Daoy (cell line): ENCODE data around the gene S100A12. TPM values are rescaled to one million over a fixed set of nuclear protein-coding genes. Genes with fewer than 3 reads are reported as not detected.

Source experiments
- DNase-seq: peaks from one replicate; pipeline ENCODE4 v3.0.0-alpha.2; 2015; ENCODE audit warnings: low read depth
- total RNA-seq: library from RNA; depleted of rRNA; stranded (reverse); fragments of >200 nt; shearing (Covaris generic); gene quantifications from 2 replicates; pipeline ENCODE4 v1.2.3, GENCODE V29; 2014

S100A12 gene
- total RNA-seq, 1 experiment from 2014 or later = not detected

DNA sequence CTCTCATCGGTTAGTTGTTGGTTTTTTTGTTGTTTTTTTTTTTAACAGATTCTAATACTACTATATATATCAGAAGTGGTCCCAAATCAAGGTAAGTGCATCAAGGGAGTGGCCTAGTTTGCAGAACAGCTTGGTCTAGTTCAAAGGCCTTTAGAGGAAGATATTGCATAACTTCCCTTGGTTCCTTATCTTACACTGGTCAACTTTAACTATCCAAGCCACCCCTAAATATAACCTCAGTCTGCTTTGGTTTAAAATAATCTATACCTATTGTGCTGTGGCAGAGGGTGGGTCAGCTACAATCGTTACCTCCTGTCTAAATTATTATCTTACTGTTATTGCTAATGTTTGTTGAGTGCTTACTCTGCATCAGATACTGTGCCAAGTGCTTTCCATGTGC, 6.9 kb downstream of the S100A12 start:
- DNase-seq = no peak

DNA sequence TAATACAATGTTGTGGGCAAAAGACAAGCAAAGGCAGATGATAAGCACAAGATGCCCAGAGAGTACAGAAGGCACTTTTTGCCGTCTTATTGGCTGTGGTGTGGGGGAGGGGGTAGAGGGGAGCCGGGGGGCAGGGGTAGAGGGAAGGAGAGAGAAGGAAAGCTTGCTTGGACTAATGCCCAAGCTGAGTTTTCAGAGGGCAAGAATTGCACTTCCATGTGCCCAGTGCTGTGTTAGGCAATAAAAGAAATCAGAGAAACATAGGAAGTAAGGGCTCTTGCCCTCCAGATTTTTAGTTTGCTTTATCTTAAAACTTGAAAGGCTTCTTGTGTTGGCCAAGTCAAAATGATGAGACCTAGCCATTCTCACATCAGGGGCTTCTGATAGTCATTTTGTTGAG, 8.3 kb downstream of the S100A12 start:
- DNase-seq = no peak

DNA sequence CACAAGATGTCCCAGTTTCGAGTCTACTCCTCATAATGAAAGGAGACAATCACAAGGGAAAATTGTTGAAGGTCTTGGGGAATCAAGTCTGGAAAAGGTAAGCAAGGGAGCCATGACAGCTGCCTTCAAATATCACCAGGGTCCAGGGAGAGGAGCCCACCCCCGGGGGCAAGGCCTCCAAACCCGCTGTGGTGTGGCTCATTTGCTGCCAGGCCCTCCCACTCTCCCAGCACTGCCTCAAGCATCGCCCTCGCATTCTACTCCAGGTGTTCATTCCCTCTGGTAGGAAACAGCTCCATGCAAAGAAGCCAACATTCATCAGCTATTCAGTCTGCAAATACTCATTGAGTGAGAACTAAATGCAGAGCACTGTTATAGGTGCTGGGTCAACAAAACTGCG, 9.2 kb downstream of the S100A12 start:
- no peak for DNase-seq

DNA sequence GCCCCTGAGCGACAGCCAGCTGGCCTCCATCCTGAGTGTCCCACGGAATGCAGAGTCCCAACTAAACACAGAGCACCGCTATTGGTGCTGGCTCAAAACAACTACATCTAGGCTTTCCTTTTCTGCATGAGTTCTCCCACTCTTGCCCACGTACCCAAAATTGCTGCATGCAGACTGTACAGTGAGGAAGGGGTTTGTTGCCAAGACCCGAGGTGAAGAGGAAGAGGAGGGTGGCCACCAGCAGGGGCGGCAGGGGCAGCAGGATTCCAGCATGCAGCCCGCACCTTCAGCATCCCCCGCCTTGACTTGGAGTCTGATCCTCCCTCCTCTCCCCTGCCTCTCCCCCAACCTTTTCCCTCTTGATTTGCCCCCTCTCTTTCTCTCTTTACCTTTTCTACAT, 9.7 kb downstream of the S100A12 start:
- DNase-seq = no peak

DNA sequence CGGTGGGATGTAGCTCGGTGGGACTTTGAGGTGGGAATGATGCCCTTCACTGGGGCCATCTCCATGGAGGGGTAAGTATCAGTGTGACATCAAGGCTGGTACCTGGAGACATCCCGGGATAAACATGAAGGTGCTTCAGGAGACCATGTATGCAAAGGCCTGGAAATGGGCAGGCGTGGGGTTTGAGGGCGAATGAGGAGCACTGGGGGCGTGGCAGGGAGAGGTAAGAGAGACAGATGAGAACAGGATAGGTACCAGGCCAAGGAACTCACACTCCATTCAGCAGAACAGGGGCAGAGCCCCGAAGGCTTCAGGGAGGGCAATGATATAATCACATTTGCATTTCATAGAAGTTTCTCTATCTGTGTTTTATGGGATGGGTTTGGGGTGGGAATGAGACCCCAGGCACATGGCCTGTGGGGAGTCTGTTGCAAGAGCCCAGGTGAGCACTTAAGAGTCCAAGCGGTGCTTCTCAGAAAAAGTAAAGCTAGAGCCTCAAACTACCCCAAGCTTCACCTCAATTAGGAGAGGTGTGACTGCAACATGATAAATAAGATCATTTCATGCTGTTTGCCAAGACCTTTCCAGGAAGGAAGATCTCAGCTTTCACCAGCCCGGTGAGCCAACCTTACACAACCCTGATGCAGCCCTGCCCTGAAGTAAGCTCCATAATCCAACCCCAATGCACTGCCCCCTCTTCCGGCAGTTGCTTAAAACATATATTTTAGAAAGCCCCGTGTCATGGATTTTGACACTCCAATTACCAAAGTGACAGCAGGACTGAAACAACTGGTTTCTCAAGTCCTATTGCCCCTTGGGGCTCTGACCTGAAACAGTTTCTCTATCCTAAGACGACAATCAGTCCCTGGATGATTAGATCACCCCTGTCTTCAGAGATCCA, 10.4 kb downstream of the S100A12 start:
- no peak for DNase-seq

DNA sequence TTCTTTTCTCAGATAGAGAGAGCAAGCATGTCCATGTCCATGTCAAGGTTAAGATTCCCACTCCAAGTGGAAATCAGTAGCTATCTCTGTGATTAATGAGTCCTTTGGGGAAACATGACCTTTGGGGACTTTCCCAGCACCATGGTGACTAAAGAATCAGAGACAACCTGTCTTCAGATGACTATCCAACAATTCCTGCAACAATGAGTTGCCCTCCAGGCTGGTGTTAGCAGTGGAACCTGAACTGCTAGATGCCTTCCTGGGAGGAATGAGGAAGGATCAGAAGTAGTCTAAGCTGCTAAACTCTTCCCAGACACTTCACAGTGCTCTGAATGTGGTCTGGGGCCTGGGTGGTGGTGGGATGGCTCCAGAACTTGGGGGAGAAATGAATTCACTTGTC, 11.3 kb downstream of the S100A12 start:
- DNase-seq = no peak

DNA sequence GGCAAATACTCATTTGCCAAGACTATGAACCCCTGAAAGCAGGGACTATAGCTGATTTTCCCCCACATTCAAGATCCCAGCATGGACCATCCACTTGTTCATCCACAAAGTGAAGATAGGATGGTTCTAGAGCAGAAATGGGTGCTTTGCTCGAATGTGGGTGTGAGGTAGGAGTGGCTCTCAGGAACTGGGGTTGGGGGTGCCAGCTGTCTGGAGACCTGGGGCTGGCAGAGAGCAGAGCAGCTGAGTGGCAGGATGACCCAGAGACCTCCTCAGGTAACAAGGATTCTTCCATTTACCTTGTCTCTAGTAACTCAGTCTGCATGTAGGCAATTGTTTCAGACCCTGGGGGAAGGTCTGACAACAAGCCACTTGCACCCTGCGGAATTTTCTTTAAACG, 11.8 kb downstream of the S100A12 start:
- no peak for DNase-seq

DNA sequence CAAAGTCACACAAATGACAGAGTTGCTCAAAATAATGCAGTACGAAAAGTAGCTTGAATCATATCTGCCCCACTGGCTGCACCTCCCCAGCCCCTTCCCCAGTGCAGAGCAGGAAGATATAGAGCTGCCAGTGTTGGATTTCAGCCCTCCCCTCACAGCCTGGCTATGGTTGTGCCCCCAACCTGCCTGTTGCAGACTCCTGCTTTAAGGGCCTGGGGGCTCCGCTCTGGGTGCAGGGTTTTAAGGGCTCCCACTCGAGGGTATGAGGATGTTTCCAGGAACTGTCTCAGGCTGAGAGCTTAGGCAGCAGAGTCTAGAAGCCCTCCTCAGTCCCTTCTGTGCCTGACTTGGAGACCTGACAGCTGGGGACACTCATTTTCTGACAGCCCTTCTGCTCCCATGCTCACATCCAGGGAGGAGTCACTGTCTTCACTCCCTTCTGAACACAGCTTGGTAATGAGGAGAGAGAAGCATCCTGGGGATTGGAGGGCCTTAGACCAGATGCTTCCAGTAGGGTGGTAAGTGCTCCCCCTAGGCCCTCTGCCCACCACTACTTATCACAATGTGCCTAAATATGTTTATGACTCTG, 13.1 kb downstream of the S100A12 start:
- no peak for DNase-seq

DNA sequence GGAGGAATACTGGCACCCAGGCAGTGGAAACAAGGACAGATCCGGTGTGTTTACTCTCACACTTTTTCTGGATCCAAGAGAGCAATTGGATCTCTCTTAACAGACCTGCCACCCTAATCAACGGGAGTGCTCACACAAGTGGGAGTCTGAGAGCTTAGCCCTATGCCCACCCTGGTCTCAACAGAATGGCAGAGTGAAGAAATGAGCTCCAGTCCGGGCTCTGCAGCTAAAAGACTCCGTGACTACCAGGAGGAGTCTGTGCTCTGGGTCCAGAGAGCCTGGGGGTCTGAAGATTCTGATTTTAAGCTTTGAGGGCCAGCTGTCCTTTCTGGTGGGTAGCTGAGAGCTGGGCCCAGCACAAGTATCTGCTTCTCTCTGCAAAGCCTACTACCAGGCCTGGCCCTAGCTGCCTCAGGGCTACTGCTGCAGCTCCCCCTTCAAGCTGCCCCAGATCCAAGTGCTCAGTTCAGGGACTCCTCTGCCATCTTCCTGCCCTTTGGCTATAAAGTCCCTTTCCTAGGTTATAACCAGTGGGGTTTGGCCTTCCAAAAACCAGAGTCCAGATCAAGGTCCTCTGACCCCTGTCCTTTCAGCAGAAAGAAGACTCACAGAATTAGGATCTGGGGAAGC, 13.8 kb downstream of the S100A12 start:
- no peak for DNase-seq

DNA sequence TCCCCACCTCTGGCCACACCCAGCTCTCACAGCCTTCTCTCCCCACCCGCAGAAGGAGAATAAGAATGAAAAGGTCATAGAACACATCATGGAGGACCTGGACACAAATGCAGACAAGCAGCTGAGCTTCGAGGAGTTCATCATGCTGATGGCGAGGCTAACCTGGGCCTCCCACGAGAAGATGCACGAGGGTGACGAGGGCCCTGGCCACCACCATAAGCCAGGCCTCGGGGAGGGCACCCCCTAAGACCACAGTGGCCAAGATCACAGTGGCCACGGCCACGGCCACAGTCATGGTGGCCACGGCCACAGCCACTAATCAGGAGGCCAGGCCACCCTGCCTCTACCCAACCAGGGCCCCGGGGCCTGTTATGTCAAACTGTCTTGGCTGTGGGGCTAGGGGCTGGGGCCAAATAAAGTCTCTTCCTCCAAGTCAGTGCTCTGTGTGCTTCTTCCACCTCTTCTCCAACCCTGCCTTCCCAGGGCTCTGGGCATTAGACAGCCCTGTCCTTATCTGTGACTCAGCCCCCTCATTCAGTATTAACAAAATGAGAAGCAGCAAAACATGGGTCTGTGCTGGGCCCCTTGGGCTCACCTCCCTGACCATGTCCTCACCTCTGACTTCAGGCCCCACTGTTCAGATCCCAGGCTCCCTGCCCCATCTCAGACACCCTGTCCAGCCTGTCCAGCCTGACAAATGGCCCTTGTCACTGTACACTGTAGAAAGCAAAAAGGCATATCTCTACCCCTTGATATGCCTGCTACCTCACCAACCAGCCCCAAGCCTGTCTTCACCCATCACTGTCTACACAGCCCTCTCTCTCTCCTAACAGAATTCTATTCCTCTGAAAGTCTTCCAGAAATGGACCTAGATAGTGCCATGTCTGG, 14.6 kb downstream of the S100A12 start:
- DNase-seq = no peak

DNA sequence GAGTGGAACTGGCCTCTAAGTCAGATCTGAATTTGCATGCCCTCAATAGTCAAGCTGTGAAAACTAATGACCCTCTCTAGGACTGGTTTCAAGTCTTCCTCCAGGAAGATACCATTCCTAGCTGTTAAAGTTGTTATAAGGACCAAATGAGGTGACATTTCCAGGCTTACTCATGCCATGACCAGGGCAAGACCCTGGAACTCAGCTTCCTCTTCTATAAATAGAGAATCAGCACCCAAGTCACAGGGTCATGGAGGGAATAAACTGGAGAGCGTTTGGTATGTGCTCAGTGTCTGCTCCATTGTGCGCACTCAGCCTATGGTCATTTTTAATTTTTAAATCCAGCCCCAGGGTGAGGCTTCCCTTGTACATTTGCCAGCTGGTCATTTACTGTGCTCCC, 15.2 kb downstream of the S100A12 start:
- DNase-seq = no peak

DNA sequence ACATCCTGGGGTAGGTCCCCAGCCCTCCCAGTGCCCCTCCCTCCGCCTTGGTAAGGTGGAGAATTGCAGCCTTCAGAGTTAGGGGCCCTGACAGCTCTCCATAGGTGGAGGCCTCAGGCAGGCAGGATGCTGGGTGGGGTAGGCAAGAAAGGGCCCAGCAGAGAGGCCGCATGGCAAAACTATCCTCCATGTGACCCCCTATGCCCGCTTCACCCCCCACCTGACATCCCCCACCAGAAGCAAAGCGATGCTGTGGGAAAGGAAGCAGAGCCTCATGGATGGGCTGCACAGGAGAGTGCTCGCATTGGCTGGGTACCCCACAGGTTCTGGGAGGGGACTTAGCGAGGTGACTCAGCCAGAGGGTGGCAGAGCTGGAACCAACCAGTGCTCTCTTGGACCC, 16.2 kb downstream of the S100A12 start:
- no peak for DNase-seq

DNA sequence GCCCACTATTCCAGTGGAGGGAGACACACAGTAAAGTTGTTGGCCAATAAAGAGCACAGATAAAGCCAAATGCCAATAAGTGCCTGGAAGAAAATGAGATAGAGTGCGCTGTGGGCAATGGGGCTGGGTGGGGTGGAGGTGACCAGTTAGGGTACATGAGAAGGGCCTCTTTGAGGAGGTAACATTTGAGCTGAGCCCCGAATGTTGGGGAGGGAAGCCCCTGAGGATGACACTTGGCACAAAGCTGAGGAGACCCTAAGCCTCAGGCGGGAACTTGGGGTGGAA, 16.8 kb downstream of the S100A12 start:
- DNase-seq = no peak

DNA sequence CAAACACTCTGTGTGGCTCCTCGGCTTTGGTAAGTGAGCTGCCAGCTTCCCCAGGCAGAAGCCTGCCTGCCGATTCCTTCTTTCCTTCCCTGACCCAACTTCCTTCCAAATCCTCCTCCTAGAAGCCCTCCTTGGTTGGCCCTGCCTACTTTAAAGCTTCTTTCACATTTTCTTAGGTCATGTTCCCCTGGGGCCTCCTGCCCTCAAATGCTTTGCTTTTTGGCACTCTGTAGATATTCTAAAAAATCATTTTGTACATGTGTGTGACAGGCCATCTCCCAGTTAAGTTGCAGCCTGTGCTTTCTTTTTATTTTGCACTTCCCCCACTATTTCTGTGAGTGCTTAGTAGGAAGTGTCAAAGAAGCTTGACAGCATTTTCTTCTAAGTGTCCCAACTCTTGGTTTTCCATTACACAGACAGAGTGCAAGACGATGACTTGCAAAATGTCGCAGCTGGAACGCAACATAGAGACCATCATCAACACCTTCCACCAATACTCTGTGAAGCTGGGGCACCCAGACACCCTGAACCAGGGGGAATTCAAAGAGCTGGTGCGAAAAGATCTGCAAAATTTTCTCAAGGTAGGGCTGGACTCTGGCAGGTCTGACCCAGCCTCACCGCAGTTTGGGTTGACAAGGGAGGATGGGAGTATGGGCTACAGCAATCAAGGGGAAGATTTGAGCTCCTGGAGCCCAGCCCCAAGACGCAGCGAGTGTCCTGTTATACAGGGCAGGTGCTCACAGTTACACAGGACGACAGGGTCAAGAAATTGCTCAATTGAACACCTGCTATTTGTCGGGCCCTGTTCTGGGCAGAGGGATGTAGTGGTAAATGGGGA, 17.3 kb downstream of the S100A12 start, which contains the start of gene S100A9:
TSS of gene S100A9 (plus strand) at position 2 of the 838 bp plus-strand sequence. CDS start at position 432, 430 bp downstream.
- no peak for DNase-seq

DNA sequence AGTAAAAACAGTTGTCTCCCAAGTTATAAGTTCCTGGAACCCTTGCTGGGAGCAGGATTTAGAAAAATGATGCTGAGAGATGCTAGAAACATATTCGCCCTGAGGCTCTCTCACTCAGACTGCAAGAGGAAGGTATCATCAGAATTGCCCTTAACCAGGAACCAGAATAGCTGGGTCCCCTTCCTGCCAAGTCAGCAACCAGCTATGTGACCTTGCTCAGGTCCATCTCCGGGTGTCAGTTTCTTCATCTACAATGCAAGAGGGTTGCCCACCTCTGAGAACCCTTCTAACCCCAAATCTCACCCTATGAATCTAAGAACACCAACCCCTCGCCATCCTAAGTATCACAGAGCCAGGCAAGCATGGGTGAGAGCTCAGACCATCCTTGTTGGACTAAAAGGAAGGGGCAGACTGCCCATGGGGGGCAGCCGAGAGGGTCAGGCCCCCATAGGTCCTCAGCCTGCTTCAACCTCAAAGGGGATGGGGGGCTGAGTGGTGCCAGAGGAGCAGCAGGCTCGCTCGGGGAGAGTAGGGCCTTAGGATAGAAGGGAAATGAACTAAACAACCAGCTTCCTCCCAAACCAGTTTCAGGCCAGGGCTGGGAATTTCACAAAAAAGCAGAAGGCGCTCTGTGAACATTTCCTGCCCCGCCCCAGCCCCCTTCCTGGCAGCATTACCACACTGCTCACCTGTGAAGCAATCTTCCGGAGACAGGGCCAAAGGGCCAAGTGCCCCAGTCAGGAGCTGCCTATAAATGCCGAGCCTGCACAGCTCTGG, 18.2 kb downstream of the S100A12 start:
- DNase-seq = no peak

DNA sequence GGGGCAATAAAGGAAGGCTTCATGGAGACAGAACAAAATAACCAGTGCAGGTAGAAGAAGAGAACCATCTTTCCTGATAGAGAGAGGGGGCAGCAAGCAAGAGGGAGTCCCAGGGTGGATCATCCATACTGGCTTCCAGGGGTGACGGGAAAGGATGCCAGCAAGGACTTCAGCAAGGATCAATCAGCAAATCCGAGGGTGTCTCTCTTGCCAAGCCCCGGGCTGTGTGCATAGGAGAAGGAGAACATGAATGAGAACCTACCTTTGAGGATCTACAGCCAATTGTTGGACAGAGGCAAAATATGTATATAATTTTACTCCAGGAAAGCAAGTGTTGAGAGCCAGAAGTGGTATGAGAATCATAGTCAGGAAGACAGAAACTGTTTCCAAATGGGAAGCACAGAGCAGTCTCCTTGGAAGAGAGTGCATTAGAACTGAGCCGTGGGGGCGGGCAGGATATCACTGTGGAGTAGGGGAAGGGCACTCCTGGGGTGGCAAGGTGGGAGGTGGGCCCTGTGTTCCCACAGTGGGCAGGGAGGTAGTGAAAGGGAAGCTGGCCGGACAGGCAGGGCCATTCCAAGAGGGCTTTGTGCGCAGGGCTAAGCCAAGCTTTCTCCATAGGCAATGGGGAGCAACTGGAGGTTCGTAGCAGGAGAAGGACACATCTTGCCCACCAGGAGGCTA, 18.9 kb downstream of the S100A12 start:
- no peak for DNase-seq

DNA sequence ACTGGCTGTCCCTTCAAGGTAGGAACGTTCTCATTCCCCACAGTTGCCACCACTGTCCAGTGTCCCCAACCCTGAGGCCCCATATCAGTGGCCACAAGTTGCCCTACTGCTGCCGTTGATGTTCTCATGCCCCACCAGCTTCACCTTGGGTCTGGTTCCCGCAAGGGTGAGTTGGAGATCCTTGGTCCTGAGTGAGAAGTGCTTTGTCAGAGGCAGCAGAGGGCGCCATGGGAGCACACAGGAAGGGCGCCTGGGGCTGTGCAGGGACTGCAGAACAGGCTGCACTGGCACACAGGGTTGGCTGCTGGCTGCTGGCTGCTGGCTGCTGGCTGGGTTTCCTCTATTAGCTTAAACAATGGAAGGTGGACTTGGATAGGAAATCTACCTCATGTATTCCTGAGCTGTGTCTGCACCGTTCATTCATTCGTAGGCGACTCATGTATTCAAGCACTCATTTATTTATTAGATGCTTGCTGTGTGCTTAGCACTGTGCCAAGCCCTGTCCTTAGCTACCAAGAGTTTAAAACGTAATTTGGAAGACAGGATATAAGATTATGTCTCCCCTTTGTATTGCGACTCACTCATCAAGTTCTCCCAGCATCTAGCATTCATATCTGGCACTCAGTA, 19.9 kb downstream of the S100A12 start:
- peak; percentile 78 for DNase-seq

DNA sequence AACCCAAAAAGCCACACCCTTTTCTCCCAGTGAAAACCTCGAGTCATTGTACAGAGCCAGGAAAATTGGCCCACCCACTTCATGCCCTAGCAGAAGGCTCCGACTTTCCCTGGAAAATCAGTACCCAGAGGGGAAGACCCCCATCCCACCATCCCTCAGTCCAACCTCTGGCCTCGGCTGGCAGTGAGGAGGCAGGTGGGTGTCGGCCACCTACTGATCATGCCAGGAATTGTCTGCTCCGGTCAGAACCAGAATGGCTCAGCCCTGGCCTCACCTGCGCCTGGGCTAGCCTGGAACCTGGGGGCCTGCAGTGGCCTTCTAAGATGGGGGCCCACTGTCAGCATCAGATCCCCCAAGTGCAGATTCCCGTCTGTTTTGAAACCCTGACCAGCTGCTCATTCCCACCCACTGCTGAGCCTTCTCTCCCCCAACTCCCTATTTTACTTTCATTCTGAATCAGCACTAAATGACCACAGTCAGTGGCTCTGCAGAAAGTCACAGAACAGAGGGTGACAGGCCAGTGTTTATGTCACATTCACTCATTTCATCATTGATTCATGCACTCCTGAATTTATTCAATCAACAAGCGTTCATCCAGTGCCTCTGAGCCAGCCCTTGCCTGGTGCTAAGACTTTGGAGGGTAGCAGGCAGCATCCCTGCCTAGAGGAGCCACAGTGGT, 20.8 kb downstream of the S100A12 start:
- no peak for DNase-seq
